ENCODE results near the gene GK.

Gene GK

GRCh38 chrX:30693999-30694650, 40.9 kb downstream of the GK start:
- Histone ChIP-seq H3K4me1 (ENCODE audit: control insufficient read depth, insufficient read depth, low read length) (no peaks in the 10 kb centered on the region), H3K9me3 (ENCODE audit: control insufficient read depth, insufficient read depth, low read depth, low read length) (no peaks in the 10 kb centered on the region), H3K27ac (ENCODE audit: extremely low read depth, low read depth, low read length) (no peak overlapping the region), H3K36me3 (ENCODE audit: control insufficient read depth in 2 of 2, insufficient read depth in 1 of 2, low read length in 2 of 2) (peaks cover 0 to 36% of the 10 kb centered on the region in 2 experiments; a peak in 2 of 3 replicates), H3K4me3 (ENCODE audit: low read depth, low read length) (no peak overlapping the region)
- ChIA-PET CTCF (interaction anchor here (0.6 to 0.7 kb wide), 2 partner anchors 771 to 823 kb away, joined by 3 read pairs; no protein-coding TSS in a partner anchor), POLR2A (no interaction called here)
- no peak for TF ChIP-seq PRDM2 (tag by site-specific recombination; IDR thresholded peaks at IDR 0.05; ENCODE audit: borderline replicate concordance)
- no peak for TF ChIP-seq ZNF521 (tag by site-specific recombination; IDR thresholded peaks at IDR 0.05)
- no peak for TF ChIP-seq ZNF776 (tag by site-specific recombination; IDR thresholded peaks at IDR 0.05; ENCODE audit: borderline replicate concordance)
- no peak for TF ChIP-seq ZBTB17 (tag by site-specific recombination; IDR thresholded peaks at IDR 0.05)
- no peak for TF ChIP-seq ZNF560 (tag by site-specific recombination; IDR thresholded peaks at IDR 0.05; ENCODE audit: borderline replicate concordance)
- TF ChIP-seq ZNF16 (tag by site-specific recombination; IDR thresholded peaks at IDR 0.05; ENCODE audit: low read depth), result no peak
- no peak for TF ChIP-seq ZNF37A (tag by site-specific recombination; IDR thresholded peaks at IDR 0.05)
- TF ChIP-seq ZNF311 (tag by site-specific recombination; IDR thresholded peaks at IDR 0.05; ENCODE audit: borderline replicate concordance), result no peak
- TF ChIP-seq ZNF114 (tag by site-specific recombination; IDR thresholded peaks at IDR 0.05), result no peak
- TF ChIP-seq KLF1 (tag by site-specific recombination; IDR thresholded peaks at IDR 0.05), result no peak
- no peak for TF ChIP-seq MYNN (tag by site-specific recombination; IDR thresholded peaks at IDR 0.05; ENCODE audit: borderline replicate concordance)

- TF ChIP-seq ZFP41 (tag by site-specific recombination; IDR thresholded peaks at IDR 0.05; ENCODE audit: borderline replicate concordance) (no peak), ZNF121 (tag by site-specific recombination; IDR thresholded peaks at IDR 0.05) (no peak), PRDM1 (tag by site-specific recombination; IDR thresholded peaks at IDR 0.05) (no peak), ZNF654 (tag by site-specific recombination; IDR thresholded peaks at IDR 0.05; ENCODE audit: low read depth) (no peak), ZNF10 (tag by site-specific recombination; IDR thresholded peaks at IDR 0.05) (no peak), ZNF221 (tag by site-specific recombination; IDR thresholded peaks at IDR 0.05; ENCODE audit: borderline replicate concordance) (no peak), ZNF629 (tag by site-specific recombination; IDR thresholded peaks at IDR 0.05) (no peak), ZNF521 (tag by site-specific recombination; IDR thresholded peaks at IDR 0.05) (no peak), ZNF558 (tag by site-specific recombination; IDR thresholded peaks at IDR 0.05) (no peak)
- ChIA-PET CTCF (no interaction called here), POLR2A (no interaction called here)
- no peaks in the 10 kb centered on the region for H3K4me1 ChIP-seq (ENCODE audit: control insufficient read depth, insufficient read depth, low read length)
- peaks cover 0 to 40% of the 10 kb centered on the region in 2 experiments; a peak in 2 of 3 replicates for H3K36me3 ChIP-seq (ENCODE audit: control insufficient read depth in 2 of 2, insufficient read depth in 1 of 2, low read length in 2 of 2)
- H3K9me3 ChIP-seq (ENCODE audit: control insufficient read depth, insufficient read depth, low read depth, low read length), result no peaks in the 10 kb centered on the region
- no peak overlapping the region for H3K27ac ChIP-seq (ENCODE audit: extremely low read depth, low read depth, low read length)
- H3K4me3 ChIP-seq (ENCODE audit: low read depth, low read length), result no peak overlapping the region
Measured at GRCh38 chrX:30702736-30703135, 49.5 kb downstream of the GK start.

Measured in HEK293 (cell line).